CD4-positive, alpha-beta T cell (primary cell): ENCODE measurements around the gene SLC35A3. TPM values are rescaled to one million over a fixed set of nuclear protein-coding genes. Genes with fewer than 3 reads are reported as not detected.

Experiments
- ATAC-seq: fragments of 200-7000 bp; cut with Tn5 transposase; one replicate; pipeline ENCODE4 v1.10.0; 2022; ENCODE audit warnings: mild to moderate bottlenecking; ENCODE audit not compliant: poor library complexity
- CTCF ChIA-PET: fragments of 350-600 bp; sonication (Branson Sonifier 250); formaldehyde crosslinking; loops from one replicate; lab custom pipeline; 2021; ENCODE audit warnings: antibody characterized with exemption, inconsistent platforms; lab: Charles Lee
- POLR2A ChIA-PET: fragments of 350-600 bp; sonication (Branson Sonifier 250); formaldehyde crosslinking; loops from one replicate; lab custom pipeline; 2021; ENCODE audit warnings: antibody characterized with exemption, inconsistent platforms; lab: Charles Lee
- DNase-seq, 14 experiments: peaks; one replicate each; pipeline ENCODE4 v3.0.0-alpha.2; 2013 to 2020; ENCODE audit warnings: mixed read lengths in 2 of 14
- H3K27ac ChIP-seq, 2 donors: one replicate each; pipeline versions ENCODE4 v1.5.1 to v1.7.0; 2013; ENCODE audit warnings: low read length in 2 of 2, low read depth in 1 of 2, mild to moderate bottlenecking in 1 of 2
- H3K27me3 ChIP-seq, 2 experiments: 1 replicate in 1 of 2; 2 replicates in 1 of 2; pipeline versions ENCODE4 v1.6.1 to v1.7.0; 2013; ENCODE audit warnings: low read length in 2 of 2, control low read depth in 1 of 2, mild to moderate bottlenecking in 1 of 2, moderate library complexity in 1 of 2; ENCODE audit not compliant: insufficient read depth in 2 of 2, control insufficient read depth in 1 of 2
- H3K36me3 ChIP-seq: one replicate; pipeline ENCODE4 v1.6.1; 2013; ENCODE audit warnings: low read length, control low read depth; ENCODE audit not compliant: insufficient read depth
- H3K4me1 ChIP-seq: one replicate; pipeline ENCODE4 v1.6.1; 2013; ENCODE audit warnings: low read length, control low read depth; ENCODE audit not compliant: insufficient read depth
- H3K4me3 ChIP-seq: one replicate; pipeline ENCODE4 v1.5.1; 2013; ENCODE audit warnings: mild to moderate bottlenecking, low read length, moderate library complexity
- H3K9me3 ChIP-seq, 2 experiments: 1 replicate in 1 of 2; 2 replicates in 1 of 2; pipeline versions ENCODE4 v1.6.1 to v1.7.0; 2013; ENCODE audit warnings: low read length in 2 of 2, mild to moderate bottlenecking in 2 of 2, control low read depth in 1 of 2, moderate library complexity in 1 of 2; ENCODE audit not compliant: control insufficient read depth in 1 of 2, insufficient read depth in 1 of 2
- H3K27ac Mint-ChIP-seq: one replicate; pipeline ENCODE4 v1.8.0; 2020; ENCODE audit warnings: mixed read lengths
- H3K27me3 Mint-ChIP-seq: one replicate; pipeline ENCODE4 v1.8.0; 2021; ENCODE audit warnings: mixed read lengths
- H3K36me3 Mint-ChIP-seq: one replicate; pipeline ENCODE4 v1.8.0; 2021; ENCODE audit warnings: low read depth, mixed read lengths
- H3K4me1 Mint-ChIP-seq: one replicate; pipeline ENCODE4 v1.8.0; 2021; ENCODE audit warnings: low read depth, mixed read lengths
- H3K4me3 Mint-ChIP-seq: one replicate; pipeline ENCODE4 v1.8.0; 2020; ENCODE audit warnings: mild to moderate bottlenecking, mixed read lengths
- H3K9me3 Mint-ChIP-seq: one replicate; pipeline ENCODE4 v1.8.0; 2020; ENCODE audit warnings: mixed read lengths
- intact Hi-C, 2 experiments: fragments of 100-400 bp; cut with DNase I in 1 of 2; cut with micrococcal nuclease in 1 of 2; formaldehyde crosslinking; loops; one replicate each; pipeline versions ENCODE4 v1.15.1 to v1.9.0; 2023 to 2025; cut with DNase I, micrococcal nuclease
- total RNA-seq, 174 experiments: library from RNA in 2 of 174; stranded (reverse) in 2 of 174; gene quantifications; one replicate each; pipeline ENCODE4 v1.2.3 and lab custom pipeline; 2021 to 2026
- TF ChIP-seq, protein P1 (sequence below): fragments of 200-600 bp; IDR thresholded peaks from one replicate; pipeline ENCODE4 v1.8.0; 2022; ENCODE audit warnings: antibody characterized with exemption, mild to moderate bottlenecking

Gene SLC35A3
- total RNA-seq, 2 experiments from 2014 or later = 20.2 to 24.6 TPM

DNA sequence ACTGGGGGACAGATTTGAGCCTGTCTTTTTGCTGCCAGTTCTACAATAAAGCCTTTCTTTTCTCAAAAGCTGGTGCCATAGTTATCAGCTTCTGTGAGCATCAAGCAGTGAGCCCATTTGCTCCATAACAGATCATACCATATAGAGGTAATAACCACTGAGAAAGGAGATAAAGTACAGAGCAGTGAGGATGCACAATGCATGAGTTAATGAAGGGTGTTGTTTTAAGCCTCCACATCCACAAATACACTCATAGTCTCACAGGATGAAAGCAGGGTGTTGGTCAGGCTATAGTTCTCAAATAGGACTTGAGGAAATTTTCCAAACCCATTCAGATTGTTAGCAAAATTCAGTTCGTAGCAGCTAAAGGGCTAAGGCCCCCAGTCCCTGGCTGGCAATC, 25.6 kb upstream of the SLC35A3 start:
- Histone ChIP-seq H3K9me3 (no peaks in the 10 kb centered on the region), H3K27me3 (no peaks in the 10 kb centered on the region), H3K27ac (no peak overlapping the region), H3K4me3 (no peak overlapping the region), H3K4me1 (no peaks in the 10 kb centered on the region), H3K36me3 (no peaks in the 10 kb centered on the region)
- H3K27me3 Mint-ChIP-seq = peaks cover 4% of the 10 kb centered on the region
- TF ChIP-seq, protein P1, sequence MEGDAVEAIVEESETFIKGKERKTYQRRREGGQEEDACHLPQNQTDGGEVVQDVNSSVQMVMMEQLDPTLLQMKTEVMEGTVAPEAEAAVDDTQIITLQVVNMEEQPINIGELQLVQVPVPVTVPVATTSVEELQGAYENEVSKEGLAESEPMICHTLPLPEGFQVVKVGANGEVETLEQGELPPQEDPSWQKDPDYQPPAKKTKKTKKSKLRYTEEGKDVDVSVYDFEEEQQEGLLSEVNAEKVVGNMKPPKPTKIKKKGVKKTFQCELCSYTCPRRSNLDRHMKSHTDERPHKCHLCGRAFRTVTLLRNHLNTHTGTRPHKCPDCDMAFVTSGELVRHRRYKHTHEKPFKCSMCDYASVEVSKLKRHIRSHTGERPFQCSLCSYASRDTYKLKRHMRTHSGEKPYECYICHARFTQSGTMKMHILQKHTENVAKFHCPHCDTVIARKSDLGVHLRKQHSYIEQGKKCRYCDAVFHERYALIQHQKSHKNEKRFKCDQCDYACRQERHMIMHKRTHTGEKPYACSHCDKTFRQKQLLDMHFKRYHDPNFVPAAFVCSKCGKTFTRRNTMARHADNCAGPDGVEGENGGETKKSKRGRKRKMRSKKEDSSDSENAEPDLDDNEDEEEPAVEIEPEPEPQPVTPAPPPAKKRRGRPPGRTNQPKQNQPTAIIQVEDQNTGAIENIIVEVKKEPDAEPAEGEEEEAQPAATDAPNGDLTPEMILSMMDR = no peak
- ATAC-seq = no peak
- H3K9me3 Mint-ChIP-seq = no peaks in the 10 kb centered on the region
- intact Hi-C loops = no loop called here
- H3K4me3 Mint-ChIP-seq = no peak overlapping the region
- no peak overlapping the region for H3K27ac Mint-ChIP-seq
- ChIA-PET POLR2A (no interaction called here), CTCF (no interaction called here)
- no peak for DNase-seq
- no peaks in the 10 kb centered on the region for H3K36me3 Mint-ChIP-seq
- H3K4me1 Mint-ChIP-seq = no peaks in the 10 kb centered on the region

DNA sequence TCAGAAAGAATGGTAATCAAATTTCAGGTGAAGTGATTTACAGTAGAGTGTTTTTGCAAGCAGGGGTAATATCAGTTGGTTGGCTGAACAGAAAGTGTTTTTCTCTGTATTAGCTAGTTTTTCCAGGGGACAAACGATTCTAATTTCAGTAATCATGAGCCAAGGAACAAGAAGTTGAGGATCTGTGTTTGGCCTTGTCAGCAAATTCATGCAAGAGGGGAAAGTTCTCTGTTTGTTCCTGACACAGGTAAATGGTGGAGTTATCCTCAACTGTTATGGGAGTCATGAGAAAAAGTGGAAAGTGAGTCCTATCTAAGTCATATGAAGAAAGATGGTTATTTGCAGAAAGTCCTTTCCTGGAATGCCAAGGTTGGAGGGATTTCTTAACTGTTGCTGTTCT, 24.6 kb upstream of the SLC35A3 start:
- no peaks in the 10 kb centered on the region for H3K9me3 Mint-ChIP-seq
- no peaks in the 10 kb centered on the region for H3K36me3 Mint-ChIP-seq
- H3K4me1 ChIP-seq = no peaks in the 10 kb centered on the region
- H3K27ac ChIP-seq = no peak overlapping the region
- no peaks in the 10 kb centered on the region for H3K27me3 ChIP-seq
- ATAC-seq (no peak), DNase-seq (no peak)
- intact Hi-C loops = no loop called here
- POLR2A ChIA-PET = no interaction called here
- no peak overlapping the region for H3K4me3 Mint-ChIP-seq
- H3K27me3 Mint-ChIP-seq = peaks cover 4% of the 10 kb centered on the region
- H3K4me3 ChIP-seq = no peak overlapping the region
- no peak overlapping the region for H3K27ac Mint-ChIP-seq
- CTCF ChIA-PET = no interaction called here
- H3K4me1 Mint-ChIP-seq = no peaks in the 10 kb centered on the region
- no peaks in the 10 kb centered on the region for H3K9me3 ChIP-seq
- TF ChIP-seq, protein P1 = no peak
- H3K36me3 ChIP-seq = no peaks in the 10 kb centered on the region

DNA sequence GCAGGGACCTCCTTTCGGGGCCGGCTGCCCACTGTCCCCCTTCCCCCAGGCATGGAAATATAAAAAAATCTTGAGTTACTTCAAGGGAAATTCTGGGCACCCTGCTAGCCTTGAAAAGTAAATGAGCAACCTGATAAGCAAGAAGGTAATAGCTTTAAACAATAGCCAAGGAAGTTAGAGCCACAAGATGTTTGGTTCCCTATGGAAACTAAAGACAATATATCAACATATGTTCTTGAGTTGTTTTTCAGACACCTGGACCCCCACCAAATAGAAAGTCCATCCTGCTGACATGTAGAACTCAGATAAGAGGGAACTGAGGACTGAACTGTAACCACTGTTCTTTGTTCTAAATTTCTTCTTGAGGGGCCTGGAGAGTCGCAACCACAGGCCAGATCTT, 19.3 kb upstream of the SLC35A3 start:
- no peak overlapping the region for H3K4me3 ChIP-seq
- CTCF ChIA-PET = no interaction called here
- H3K9me3 Mint-ChIP-seq = no peaks in the 10 kb centered on the region
- no peak overlapping the region for H3K4me3 Mint-ChIP-seq
- TF ChIP-seq, protein P1 = no peak
- no peaks in the 10 kb centered on the region for H3K4me1 Mint-ChIP-seq
- H3K36me3 Mint-ChIP-seq = no peaks in the 10 kb centered on the region
- no peaks in the 10 kb centered on the region for H3K27me3 ChIP-seq
- H3K27ac Mint-ChIP-seq = no peak overlapping the region
- intact Hi-C loops = no loop called here
- ATAC-seq = no peak
- no peaks in the 10 kb centered on the region for H3K4me1 ChIP-seq
- no peaks in the 10 kb centered on the region for H3K9me3 ChIP-seq
- DNase-seq = no peak
- no peaks in the 10 kb centered on the region for H3K36me3 ChIP-seq
- POLR2A ChIA-PET = no interaction called here
- H3K27ac ChIP-seq = no peak overlapping the region
- no peaks in the 10 kb centered on the region for H3K27me3 Mint-ChIP-seq
